ENCODE data around the gene ZNF638.

- TF ChIP-seq CTCF (IDR thresholded peaks at IDR 0.05) = no peak
- TF ChIP-seq, protein P1, sequence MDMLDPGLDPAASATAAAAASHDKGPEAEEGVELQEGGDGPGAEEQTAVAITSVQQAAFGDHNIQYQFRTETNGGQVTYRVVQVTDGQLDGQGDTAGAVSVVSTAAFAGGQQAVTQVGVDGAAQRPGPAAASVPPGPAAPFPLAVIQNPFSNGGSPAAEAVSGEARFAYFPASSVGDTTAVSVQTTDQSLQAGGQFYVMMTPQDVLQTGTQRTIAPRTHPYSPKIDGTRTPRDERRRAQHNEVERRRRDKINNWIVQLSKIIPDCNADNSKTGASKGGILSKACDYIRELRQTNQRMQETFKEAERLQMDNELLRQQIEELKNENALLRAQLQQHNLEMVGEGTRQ (CRISPR knock-in tag; IDR thresholded peaks at IDR 0.05) = no peak
- no peak for TF ChIP-seq FOXK1 (CRISPR knock-in tag; IDR thresholded peaks at IDR 0.05)
- no peak for TF ChIP-seq MAX (CRISPR knock-in tag; IDR thresholded peaks at IDR 0.05)
- TF ChIP-seq, protein P2, sequence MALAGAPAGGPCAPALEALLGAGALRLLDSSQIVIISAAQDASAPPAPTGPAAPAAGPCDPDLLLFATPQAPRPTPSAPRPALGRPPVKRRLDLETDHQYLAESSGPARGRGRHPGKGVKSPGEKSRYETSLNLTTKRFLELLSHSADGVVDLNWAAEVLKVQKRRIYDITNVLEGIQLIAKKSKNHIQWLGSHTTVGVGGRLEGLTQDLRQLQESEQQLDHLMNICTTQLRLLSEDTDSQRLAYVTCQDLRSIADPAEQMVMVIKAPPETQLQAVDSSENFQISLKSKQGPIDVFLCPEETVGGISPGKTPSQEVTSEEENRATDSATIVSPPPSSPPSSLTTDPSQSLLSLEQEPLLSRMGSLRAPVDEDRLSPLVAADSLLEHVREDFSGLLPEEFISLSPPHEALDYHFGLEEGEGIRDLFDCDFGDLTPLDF (CRISPR knock-in tag; IDR thresholded peaks at IDR 0.05) = no peak
- no peak for TF ChIP-seq NFE2L1 (CRISPR knock-in tag; IDR thresholded peaks at IDR 0.05)
- TF ChIP-seq, protein P3, sequence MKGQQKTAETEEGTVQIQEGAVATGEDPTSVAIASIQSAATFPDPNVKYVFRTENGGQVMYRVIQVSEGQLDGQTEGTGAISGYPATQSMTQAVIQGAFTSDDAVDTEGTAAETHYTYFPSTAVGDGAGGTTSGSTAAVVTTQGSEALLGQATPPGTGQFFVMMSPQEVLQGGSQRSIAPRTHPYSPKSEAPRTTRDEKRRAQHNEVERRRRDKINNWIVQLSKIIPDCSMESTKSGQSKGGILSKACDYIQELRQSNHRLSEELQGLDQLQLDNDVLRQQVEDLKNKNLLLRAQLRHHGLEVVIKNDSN (CRISPR knock-in tag; IDR thresholded peaks at IDR 0.05) = no peak
- TF ChIP-seq, protein P4, sequence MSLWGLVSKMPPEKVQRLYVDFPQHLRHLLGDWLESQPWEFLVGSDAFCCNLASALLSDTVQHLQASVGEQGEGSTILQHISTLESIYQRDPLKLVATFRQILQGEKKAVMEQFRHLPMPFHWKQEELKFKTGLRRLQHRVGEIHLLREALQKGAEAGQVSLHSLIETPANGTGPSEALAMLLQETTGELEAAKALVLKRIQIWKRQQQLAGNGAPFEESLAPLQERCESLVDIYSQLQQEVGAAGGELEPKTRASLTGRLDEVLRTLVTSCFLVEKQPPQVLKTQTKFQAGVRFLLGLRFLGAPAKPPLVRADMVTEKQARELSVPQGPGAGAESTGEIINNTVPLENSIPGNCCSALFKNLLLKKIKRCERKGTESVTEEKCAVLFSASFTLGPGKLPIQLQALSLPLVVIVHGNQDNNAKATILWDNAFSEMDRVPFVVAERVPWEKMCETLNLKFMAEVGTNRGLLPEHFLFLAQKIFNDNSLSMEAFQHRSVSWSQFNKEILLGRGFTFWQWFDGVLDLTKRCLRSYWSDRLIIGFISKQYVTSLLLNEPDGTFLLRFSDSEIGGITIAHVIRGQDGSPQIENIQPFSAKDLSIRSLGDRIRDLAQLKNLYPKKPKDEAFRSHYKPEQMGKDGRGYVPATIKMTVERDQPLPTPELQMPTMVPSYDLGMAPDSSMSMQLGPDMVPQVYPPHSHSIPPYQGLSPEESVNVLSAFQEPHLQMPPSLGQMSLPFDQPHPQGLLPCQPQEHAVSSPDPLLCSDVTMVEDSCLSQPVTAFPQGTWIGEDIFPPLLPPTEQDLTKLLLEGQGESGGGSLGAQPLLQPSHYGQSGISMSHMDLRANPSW (CRISPR knock-in tag; conservative IDR thresholded peaks at IDR 0.05; ENCODE audit: low read depth) = no peak
- no peak for TF ChIP-seq MXD4 (CRISPR knock-in tag; IDR thresholded peaks at IDR 0.05; ENCODE audit: borderline replicate concordance)
- TF ChIP-seq NFYB (CRISPR knock-in tag; conservative IDR thresholded peaks at IDR 0.05; ENCODE audit: low read depth) = no peak
- TF ChIP-seq, protein P5, sequence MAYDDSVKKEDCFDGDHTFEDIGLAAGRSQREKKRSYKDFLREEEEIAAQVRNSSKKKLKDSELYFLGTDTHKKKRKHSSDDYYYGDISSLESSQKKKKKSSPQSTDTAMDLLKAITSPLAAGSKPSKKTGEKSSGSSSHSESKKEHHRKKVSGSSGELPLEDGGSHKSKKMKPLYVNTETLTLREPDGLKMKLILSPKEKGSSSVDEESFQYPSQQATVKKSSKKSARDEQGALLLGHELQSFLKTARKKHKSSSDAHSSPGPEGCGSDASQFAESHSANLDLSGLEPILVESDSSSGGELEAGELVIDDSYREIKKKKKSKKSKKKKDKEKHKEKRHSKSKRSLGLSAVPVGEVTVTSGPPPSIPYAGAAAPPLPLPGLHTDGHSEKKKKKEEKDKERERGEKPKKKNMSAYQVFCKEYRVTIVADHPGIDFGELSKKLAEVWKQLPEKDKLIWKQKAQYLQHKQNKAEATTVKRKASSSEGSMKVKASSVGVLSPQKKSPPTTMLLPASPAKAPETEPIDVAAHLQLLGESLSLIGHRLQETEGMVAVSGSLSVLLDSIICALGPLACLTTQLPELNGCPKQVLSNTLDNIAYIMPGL (CRISPR knock-in tag; IDR thresholded peaks at IDR 0.05) = no peak
- TF ChIP-seq NR2C2 (CRISPR knock-in tag; IDR thresholded peaks at IDR 0.05) = no peak
- TF ChIP-seq ZNF416 (CRISPR knock-in tag; IDR thresholded peaks at IDR 0.05) = no peak
Measured at GRCh38 chr2:71446505-71446904, 114.9 kb downstream of the ZNF638 start.
